ENCODE measurements around the gene GLCCI1. TPM values are rescaled to one million over a fixed set of nuclear protein-coding genes. Genes with fewer than 3 reads are reported as not detected.

The GLCCI1 gene
- total RNA-seq, 6 donors from 2014 or later, result 27.4 to 240 (median 46.6) TPM

DNA sequence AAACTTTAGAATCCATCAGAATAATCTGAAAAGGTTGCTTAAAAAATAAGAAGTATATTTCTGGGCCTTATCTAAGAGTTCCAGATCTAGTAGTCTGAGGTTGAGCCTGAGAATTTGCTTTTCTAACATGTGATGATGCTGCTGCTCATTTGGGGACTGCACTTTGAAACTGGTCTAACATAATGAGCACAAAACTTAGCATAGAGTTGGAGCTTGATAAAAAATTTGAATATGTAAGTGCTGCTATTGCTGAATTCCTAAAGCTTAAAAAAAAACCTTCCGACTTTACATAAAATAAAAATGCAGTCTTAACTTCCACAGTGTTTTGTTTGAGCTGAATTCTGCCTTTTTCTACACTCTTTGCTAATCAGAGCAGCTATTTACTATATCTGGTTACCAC is 48.8 kb downstream of the GLCCI1 start:
- TF ChIP-seq, protein P1, sequence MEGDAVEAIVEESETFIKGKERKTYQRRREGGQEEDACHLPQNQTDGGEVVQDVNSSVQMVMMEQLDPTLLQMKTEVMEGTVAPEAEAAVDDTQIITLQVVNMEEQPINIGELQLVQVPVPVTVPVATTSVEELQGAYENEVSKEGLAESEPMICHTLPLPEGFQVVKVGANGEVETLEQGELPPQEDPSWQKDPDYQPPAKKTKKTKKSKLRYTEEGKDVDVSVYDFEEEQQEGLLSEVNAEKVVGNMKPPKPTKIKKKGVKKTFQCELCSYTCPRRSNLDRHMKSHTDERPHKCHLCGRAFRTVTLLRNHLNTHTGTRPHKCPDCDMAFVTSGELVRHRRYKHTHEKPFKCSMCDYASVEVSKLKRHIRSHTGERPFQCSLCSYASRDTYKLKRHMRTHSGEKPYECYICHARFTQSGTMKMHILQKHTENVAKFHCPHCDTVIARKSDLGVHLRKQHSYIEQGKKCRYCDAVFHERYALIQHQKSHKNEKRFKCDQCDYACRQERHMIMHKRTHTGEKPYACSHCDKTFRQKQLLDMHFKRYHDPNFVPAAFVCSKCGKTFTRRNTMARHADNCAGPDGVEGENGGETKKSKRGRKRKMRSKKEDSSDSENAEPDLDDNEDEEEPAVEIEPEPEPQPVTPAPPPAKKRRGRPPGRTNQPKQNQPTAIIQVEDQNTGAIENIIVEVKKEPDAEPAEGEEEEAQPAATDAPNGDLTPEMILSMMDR (IDR thresholded peaks at IDR 0.05), result no peak
- TF ChIP-seq POLR2AphosphoS5 (IDR thresholded peaks at IDR 0.05), result no peak
- TF ChIP-seq POLR2A (IDR thresholded peaks at IDR 0.05), result no peak
- no peak for TF ChIP-seq EP300 (IDR thresholded peaks at IDR 0.05)
- Histone ChIP-seq H3K4me3 (no peak overlapping the region), H3K36me3 (no peaks in the 10 kb centered on the region), H3K9me3 (no peaks in the 10 kb centered on the region), H3K4me1 (peaks cover 0 to 13% (median 8%) of the 10 kb centered on the region in 4 donors), H3K27ac (no peak overlapping the region), H3K27me3 (no peaks in the 10 kb centered on the region)
- ATAC-seq (ENCODE audit: low FRiP score in 2 of 2), result no peak
- no peak for DNase-seq
- 87 to 96% methylated on average over 1 of the region's 1 CpG for WGBS, 2 donors

DNA sequence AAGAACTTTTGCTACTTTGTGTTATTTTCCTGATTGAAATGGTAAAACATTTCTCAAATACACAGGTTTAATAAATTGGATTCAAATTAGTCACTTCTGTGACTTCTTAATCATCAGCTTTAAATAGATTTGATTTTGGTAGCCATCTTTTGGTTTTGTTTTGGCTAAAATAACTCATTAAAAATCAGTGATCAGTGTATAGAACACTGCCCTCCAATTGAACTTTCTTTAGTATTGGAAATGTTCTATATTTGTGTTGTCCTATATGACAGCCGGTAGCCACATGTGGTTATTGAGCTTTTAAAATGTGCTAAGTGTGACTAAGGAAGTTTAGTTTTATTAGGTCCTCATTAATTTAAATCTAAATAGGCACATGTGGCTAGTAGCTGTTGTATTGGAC is 50.4 kb downstream of the GLCCI1 start:
- H3K4me3 ChIP-seq, result no peak overlapping the region
- H3K9me3 ChIP-seq, result no peaks in the 10 kb centered on the region
- DNase-seq, result no peak
- H3K36me3 ChIP-seq, result peaks cover 0 to 4% (median under 1%) of the 10 kb centered on the region in 4 donors
- ATAC-seq (ENCODE audit: low FRiP score in 2 of 2), result no peak
- H3K27me3 ChIP-seq, result no peaks in the 10 kb centered on the region
- H3K4me1 ChIP-seq, result peaks cover 0 to 13% (median 8%) of the 10 kb centered on the region in 4 donors
- H3K27ac ChIP-seq, result no peak overlapping the region
- WGBS, 2 donors, result 82 to 93% methylated on average over 1 of the region's 1 CpG
- TF ChIP-seq, protein P1 (IDR thresholded peaks at IDR 0.05), result no peak
- TF ChIP-seq EP300 (IDR thresholded peaks at IDR 0.05), result no peak
- no peak for TF ChIP-seq POLR2A (IDR thresholded peaks at IDR 0.05)
- TF ChIP-seq POLR2AphosphoS5 (IDR thresholded peaks at IDR 0.05), result no peak

GRCh38 chr7:8022628-8023027 is 54.0 kb downstream of the GLCCI1 start:
- Histone ChIP-seq H3K9me3 (peaks cover 0 to 5% (median 0%) of the 10 kb centered on the region in 4 donors), H3K27me3 (no peaks in the 10 kb centered on the region), H3K4me1 (no peaks in the 10 kb centered on the region), H3K27ac (no peak overlapping the region), H3K4me3 (no peak overlapping the region), H3K36me3 (peaks cover 8 to 26% (median 15%) of the 10 kb centered on the region in 4 donors)
- no peak for ATAC-seq (ENCODE audit: low FRiP score in 2 of 2)
- TF ChIP-seq POLR2AphosphoS5 (IDR thresholded peaks at IDR 0.05) (no peak), POLR2A (IDR thresholded peaks at IDR 0.05) (no peak), EP300 (IDR thresholded peaks at IDR 0.05) (no peak)
- TF ChIP-seq, protein P1 (IDR thresholded peaks at IDR 0.05), result no peak
- WGBS, 2 donors, result 55 to 92% methylated on average over 1 of the region's 1 CpG
- DNase-seq, result no peak

DNA sequence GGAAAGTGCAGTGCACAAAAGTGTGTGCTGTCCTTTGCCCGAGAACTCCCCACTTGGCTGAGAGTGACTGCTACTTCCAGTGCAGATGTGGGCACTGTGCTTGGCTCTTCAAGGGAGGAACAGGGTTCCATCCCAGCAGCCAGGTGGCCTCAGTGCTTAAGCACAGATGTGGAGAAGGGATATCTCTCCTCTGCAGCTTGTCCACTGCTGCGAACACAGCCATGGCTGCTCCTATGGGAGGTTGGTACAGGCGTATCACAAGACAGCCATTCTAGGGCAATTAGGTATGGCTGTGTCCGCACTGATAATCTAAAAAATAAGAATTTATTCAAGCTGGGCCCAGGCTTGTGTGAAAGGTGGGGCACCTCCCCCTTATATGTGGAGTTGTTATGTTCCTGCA is 66.6 kb downstream of the GLCCI1 start:
- no peak for TF ChIP-seq POLR2A (IDR thresholded peaks at IDR 0.05)
- TF ChIP-seq POLR2AphosphoS5 (IDR thresholded peaks at IDR 0.05), result no peak
- TF ChIP-seq EP300 (IDR thresholded peaks at IDR 0.05), result no peak
- TF ChIP-seq, protein P1 (IDR thresholded peaks at IDR 0.05), result no peak
- Histone ChIP-seq H3K4me3 (no peak overlapping the region), H3K27me3 (no peaks in the 10 kb centered on the region), H3K9me3 (no peaks in the 10 kb centered on the region), H3K4me1 (no peaks in the 10 kb centered on the region), H3K27ac (no peak overlapping the region), H3K36me3 (no peaks in the 10 kb centered on the region)
- WGBS, 2 donors, result 96 to 100% methylated on average over 3 to 4 of the region's 4 CpGs
- ATAC-seq (ENCODE audit: low FRiP score in 2 of 2) (peak in 1 of 2 donors; percentile 34), DNase-seq (no peak)
